DND-41 (cell line): ENCODE data around the gene RRAGD.

Source experiments
- ATAC-seq: fragments of 200-7000 bp; cut with Tn5 transposase; 3 replicates; pipeline ENCODE4 v1.9.1; 2021; ENCODE audit warnings: low read depth; ENCODE audit not compliant: insufficient read depth
- DNase-seq: peaks from one replicate; pipeline ENCODE4 v3.0.0-alpha.2; 2020
- H2AFZ ChIP-seq: 2 replicates; pipeline ENCODE4 v1.6.0; 2012; ENCODE audit warnings: low read depth, low read length
- H3K27ac ChIP-seq: 2 replicates; pipeline ENCODE4 v1.5.1; 2012; ENCODE audit warnings: low read length, inconsistent platforms
- H3K27me3 ChIP-seq: fragments of 200-600 bp; sonication (generic); 2 replicates; pipeline ENCODE4 v1.6.0; 2012; ENCODE audit warnings: low read length, mild to moderate bottlenecking, inconsistent platforms; ENCODE audit not compliant: insufficient read depth, poor library complexity
- H3K36me3 ChIP-seq: 2 replicates; pipeline ENCODE4 v1.5.1; 2012; ENCODE audit warnings: low read length, inconsistent platforms; ENCODE audit not compliant: insufficient read depth
- H3K4me1 ChIP-seq: 2 replicates; pipeline ENCODE4 v1.5.1; 2012; ENCODE audit warnings: mild to moderate bottlenecking, low read length; ENCODE audit not compliant: insufficient read depth
- H3K4me2 ChIP-seq: 2 replicates; pipeline ENCODE4 v1.6.0; 2012; ENCODE audit warnings: mild to moderate bottlenecking, moderate library complexity, low read length, inconsistent platforms; ENCODE audit not compliant: insufficient read depth
- H3K4me3 ChIP-seq, 2 experiments: fragments of 200-600 bp in 1 of 2; shearing (Covaris generic) in 1 of 2; 2 replicates each; pipeline ENCODE4 v1.5.1; 2012 to 2016; ENCODE audit warnings: inconsistent platforms in 2 of 2, low read length in 2 of 2, mild to moderate bottlenecking in 2 of 2, low read depth in 1 of 2, moderate library complexity in 1 of 2
- H3K79me2 ChIP-seq: 2 replicates; pipeline ENCODE4 v1.6.0; 2012; ENCODE audit warnings: low read length, inconsistent platforms; ENCODE audit not compliant: insufficient read depth
- H3K9ac ChIP-seq: 2 replicates; pipeline ENCODE4 v1.6.0; 2012; ENCODE audit warnings: low read depth, mild to moderate bottlenecking, inconsistent platforms, low read length, moderate library complexity
- H3K9me3 ChIP-seq: 2 replicates; pipeline ENCODE4 v1.5.1; 2012; ENCODE audit warnings: low read length, moderate library complexity, mild to moderate bottlenecking, inconsistent platforms; ENCODE audit not compliant: insufficient read depth, severe bottlenecking
- H4K20me1 ChIP-seq: 2 replicates; pipeline ENCODE4 v1.6.0; 2012; ENCODE audit warnings: low read length; ENCODE audit not compliant: insufficient read depth
- CTCF ChIP-seq: IDR thresholded peaks from 2 replicates; pipeline ENCODE4 v1.5.1; 2012; ENCODE audit warnings: borderline replicate concordance, low read length, moderate library complexity, mild to moderate bottlenecking; ENCODE audit not compliant: poor library complexity, severe bottlenecking; ENCODE audit errors: extremely low read depth
- EZH2 ChIP-seq: IDR thresholded peaks from 3 replicates; pipeline ENCODE4 v1.6.1; 2012; ENCODE audit warnings: borderline replicate concordance, low read depth, mild to moderate bottlenecking, moderate library complexity, low read length, inconsistent platforms; ENCODE audit not compliant: severe bottlenecking

The RRAGD gene, protein sequence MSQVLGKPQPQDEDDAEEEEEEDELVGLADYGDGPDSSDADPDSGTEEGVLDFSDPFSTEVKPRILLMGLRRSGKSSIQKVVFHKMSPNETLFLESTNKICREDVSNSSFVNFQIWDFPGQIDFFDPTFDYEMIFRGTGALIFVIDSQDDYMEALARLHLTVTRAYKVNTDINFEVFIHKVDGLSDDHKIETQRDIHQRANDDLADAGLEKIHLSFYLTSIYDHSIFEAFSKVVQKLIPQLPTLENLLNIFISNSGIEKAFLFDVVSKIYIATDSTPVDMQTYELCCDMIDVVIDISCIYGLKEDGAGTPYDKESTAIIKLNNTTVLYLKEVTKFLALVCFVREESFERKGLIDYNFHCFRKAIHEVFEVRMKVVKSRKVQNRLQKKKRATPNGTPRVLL

DNA sequence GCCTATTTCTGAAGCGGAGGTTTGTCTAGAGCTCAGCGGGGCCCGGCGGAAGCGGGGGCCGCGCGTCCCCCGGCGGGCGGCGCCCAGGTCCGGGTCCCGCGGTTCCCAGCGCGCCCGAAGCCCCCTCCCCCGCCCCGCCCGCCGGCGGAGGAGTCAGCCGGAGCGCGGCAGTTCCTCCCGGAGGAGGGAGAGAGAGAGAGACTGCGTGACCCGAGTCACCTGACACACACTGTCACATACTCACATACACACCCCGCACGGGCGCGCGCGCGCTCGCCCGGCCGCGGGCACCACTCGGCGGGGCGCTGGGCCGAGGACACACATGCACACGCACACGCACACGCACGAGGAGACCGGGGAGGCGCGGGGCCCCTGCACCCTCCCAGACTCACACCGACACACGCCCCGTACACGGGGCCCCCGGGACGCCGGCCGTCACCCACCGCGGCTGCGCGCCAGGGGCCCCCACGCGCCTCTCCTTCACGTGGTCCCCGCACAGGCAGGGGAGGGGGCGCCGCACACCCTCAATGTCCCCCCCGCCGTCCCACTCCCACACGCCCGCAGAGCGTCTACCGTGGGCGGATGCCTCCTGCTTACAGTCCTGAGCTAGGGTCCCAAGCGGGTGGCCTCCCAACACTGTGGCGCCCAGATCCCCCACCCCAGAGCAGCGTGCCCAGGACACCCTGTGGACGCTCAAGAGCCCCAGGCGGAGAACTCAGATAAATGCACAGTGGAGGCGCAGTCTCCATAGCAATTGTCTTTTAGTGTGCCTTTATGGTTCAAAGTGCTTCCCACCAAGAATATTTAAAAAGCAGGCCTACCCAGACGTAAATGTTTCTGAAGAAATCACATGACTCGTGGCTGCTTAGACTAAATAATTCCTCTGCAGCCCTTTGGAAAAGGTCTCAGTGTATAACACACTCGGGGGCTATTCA, at the start of gene RRAGD:
TSS of gene RRAGD (minus strand) at position 203 of the 935 bp plus-strand sequence. CDS start 280 bp downstream, outside the sequence.
- Histone ChIP-seq H3K4me2 (peak within 1 kb of the TSS; percentile 84), H3K4me1 (peaks cover 44% of the 10 kb centered on the region), H2AFZ (peak within 1 kb of the TSS; percentile 94), H3K9me3 (no peaks in the 10 kb centered on the region), H4K20me1 (peaks cover 39% of the 10 kb centered on the region), H3K27ac (peak within 1 kb of the TSS; percentile 89), H3K79me2 (peaks cover 49% of the 10 kb centered on the region), H3K4me3 (peak within 1 kb of the TSS; percentile 89 to 91), H3K36me3 (no peaks in the 10 kb centered on the region; the same call in 1 of the 2 replicates), H3K9ac (peak within 1 kb of the TSS; percentile 96), H3K27me3 (no peaks in the 10 kb centered on the region)
- TF ChIP-seq CTCF: peak; percentile 12
- no peak for TF ChIP-seq EZH2
- DNase-seq (peak; percentile 83), ATAC-seq (peak; percentile 81)

DNA sequence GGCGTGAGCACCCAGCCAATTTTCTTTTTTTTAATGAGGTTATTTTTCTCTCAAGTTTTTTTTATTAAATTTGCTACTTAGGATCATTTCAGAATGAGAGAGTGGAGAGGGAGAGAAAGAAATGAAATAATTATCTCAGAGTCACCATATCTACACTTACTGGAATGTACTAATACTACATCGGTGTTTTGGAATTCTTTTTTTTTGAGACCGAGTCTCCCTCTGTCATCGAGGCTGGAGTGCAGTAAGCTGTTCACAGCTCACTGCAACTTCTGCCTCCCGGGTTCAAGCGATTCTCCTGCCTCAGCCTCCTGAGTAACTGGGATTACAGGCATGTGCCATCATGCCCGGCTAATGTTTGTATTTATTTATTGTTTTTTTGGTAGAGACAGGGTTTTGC, 48.6 kb upstream of the RRAGD start:
- no peak overlapping the region for H3K4me3 ChIP-seq

GRCh38 chr6:89459501-89459900, 47.4 kb upstream of the RRAGD start:
- TF ChIP-seq CTCF (no peak), EZH2 (no peak)
- Histone ChIP-seq H3K4me3 (no peak overlapping the region), H3K9me3 (no peaks in the 10 kb centered on the region), H2AFZ (no peak overlapping the region), H3K4me1 (no peaks in the 10 kb centered on the region), H4K20me1 (no peaks in the 10 kb centered on the region), H3K9ac (no peak overlapping the region), H3K36me3 (no peaks in the 10 kb centered on the region), H3K27ac (no peak overlapping the region), H3K27me3 (no peaks in the 10 kb centered on the region), H3K4me2 (no peak overlapping the region), H3K79me2 (no peaks in the 10 kb centered on the region)
- ATAC-seq: no peak
- DNase-seq: no peak

More for the DNA sequence above, 48.6 kb upstream of the RRAGD start:
- Histone ChIP-seq H3K9me3 (no peaks in the 10 kb centered on the region), H3K79me2 (no peaks in the 10 kb centered on the region), H3K4me1 (no peaks in the 10 kb centered on the region), H3K9ac (no peak overlapping the region), H3K27me3 (no peaks in the 10 kb centered on the region), H3K27ac (no peak overlapping the region), H4K20me1 (no peaks in the 10 kb centered on the region), H2AFZ (no peak overlapping the region), H3K36me3 (no peaks in the 10 kb centered on the region), H3K4me2 (no peak overlapping the region)
- ATAC-seq (no peak), DNase-seq (no peak)
- no peak for TF ChIP-seq EZH2
- TF ChIP-seq CTCF: no peak
